Mesodermal cell (in vitro differentiated cells): ENCODE measurements around the gene INTS14.
"Not testable (repeated sequence)": the region's sequence is repeated elsewhere in the genome, so short reads cannot be mapped to it uniquely, and the experiment has no call there.

Experiments
- H3K27ac ChIP-seq: 2 replicates; pipeline ENCODE4 v1.7.0; 2013; ENCODE audit warnings: mild to moderate bottlenecking, low read depth, low read length, moderate library complexity; ENCODE audit not compliant: severe bottlenecking
- H3K36me3 ChIP-seq: 2 replicates; pipeline ENCODE4 v1.7.1; 2013; ENCODE audit warnings: mild to moderate bottlenecking, low read length, moderate library complexity; ENCODE audit not compliant: control insufficient read depth, insufficient read depth
- H3K4me1 ChIP-seq: one replicate; pipeline ENCODE4 v1.7.1; 2013; ENCODE audit warnings: mild to moderate bottlenecking, low read length; ENCODE audit not compliant: insufficient read depth, control insufficient read depth, poor library complexity, severe bottlenecking
- H3K4me3 ChIP-seq: 2 replicates; pipeline ENCODE4 v1.7.0; 2013; ENCODE audit warnings: low read length, control low read depth, mild to moderate bottlenecking; ENCODE audit not compliant: insufficient read depth, poor library complexity, severe bottlenecking; ENCODE audit errors: extremely low read depth
- H3K9me3 ChIP-seq: 2 replicates; pipeline ENCODE4 v1.7.1; 2013; ENCODE audit warnings: mild to moderate bottlenecking, low read length, moderate library complexity; ENCODE audit not compliant: control insufficient read depth
- WGBS, 2 experiments: methylation state at CpG; one replicate each; pipeline ENCODE4 v1.1.5; 2013; ENCODE audit warnings: missing lambda C conversion rate in 2 of 2; ENCODE audit not compliant: insufficient coverage in 2 of 2; 5-methylcytosine and 5-hydroxymethylcytosine counted together

Gene INTS14

DNA sequence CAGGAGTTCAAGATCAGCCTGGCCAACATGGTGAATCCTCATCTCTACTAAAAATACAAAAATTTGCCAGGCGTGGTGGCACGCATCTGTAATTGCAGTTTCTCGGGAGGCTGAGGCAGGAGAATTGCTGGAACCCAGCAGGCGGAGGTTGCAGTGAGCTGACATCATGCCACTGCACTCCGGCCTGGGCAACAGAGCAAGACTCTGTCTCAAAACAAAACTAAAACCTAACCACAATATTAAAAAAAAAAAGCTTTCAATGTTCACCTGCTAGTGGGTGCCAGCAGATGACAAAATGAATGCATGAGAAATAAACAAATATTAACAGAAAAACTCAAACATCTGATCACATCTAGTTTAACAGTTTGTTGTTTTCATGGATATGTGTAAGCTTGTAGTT, 19.8 kb upstream of the INTS14 start:
- H3K27ac ChIP-seq = no peak overlapping the region
- no peaks in the 10 kb centered on the region for H3K9me3 ChIP-seq
- H3K4me1 ChIP-seq = no peaks in the 10 kb centered on the region
- no peak overlapping the region for H3K4me3 ChIP-seq
- 91 to 93% methylated on average over 3 to 4 of the region's 5 CpGs for WGBS, 2 experiments
- no peaks in the 10 kb centered on the region for H3K36me3 ChIP-seq

GRCh38 chr15:65629548-65629947, 18.6 kb upstream of the INTS14 start:
- WGBS, 2 experiments = 100% methylated on average over 1 of the region's 3 CpGs; no CpG with 5 or more reads in 1 of the 2 experiments
- peaks cover 1% of the 10 kb centered on the region for H3K36me3 ChIP-seq
- H3K4me1 ChIP-seq = no peaks in the 10 kb centered on the region
- H3K27ac ChIP-seq = no peak overlapping the region
- no peaks in the 10 kb centered on the region for H3K9me3 ChIP-seq
- H3K4me3 ChIP-seq = no peak overlapping the region

GRCh38 chr15:65626856-65627255, 15.9 kb upstream of the INTS14 start:
- peaks cover 5% of the 10 kb centered on the region for H3K36me3 ChIP-seq
- H3K27ac ChIP-seq = no peak overlapping the region
- WGBS, 2 experiments = 87 to 91% methylated on average over 3 of the region's 4 CpGs
- H3K4me3 ChIP-seq = no peak overlapping the region
- H3K4me1 ChIP-seq = no peaks in the 10 kb centered on the region
- H3K9me3 ChIP-seq = no peaks in the 10 kb centered on the region

- no peaks in the 10 kb centered on the region for H3K4me1 ChIP-seq
- no peaks in the 10 kb centered on the region for H3K9me3 ChIP-seq
- H3K27ac ChIP-seq = no peak overlapping the region
- peaks cover 5% of the 10 kb centered on the region for H3K36me3 ChIP-seq
- no peak overlapping the region for H3K4me3 ChIP-seq
Observed at GRCh38 chr15:65623103-65623502, 12.2 kb upstream of the INTS14 start.

GRCh38 chr15:65621638-65622037, 10.7 kb upstream of the INTS14 start, which contains the start of gene SLC24A1:
SLC24A1 (plus strand) TSS chr15:65621938; CDS start chr15:65624081, 2,143 bp downstream.
- peaks cover 5% of the 10 kb centered on the region for H3K36me3 ChIP-seq
- H3K4me3 ChIP-seq = no peak within 1 kb of the TSS
- H3K27ac ChIP-seq = no peak within 1 kb of the TSS
- H3K9me3 ChIP-seq = no peaks in the 10 kb centered on the region
- WGBS, 2 experiments = 82 to 92% methylated on average over 3 to 5 of the region's 6 CpGs
- no peaks in the 10 kb centered on the region for H3K4me1 ChIP-seq

- Histone ChIP-seq H3K9me3 (no peaks in the 10 kb centered on the region), H3K27ac (no peak overlapping the region), H3K4me3 (no peak overlapping the region), H3K4me1 (no peaks in the 10 kb centered on the region), H3K36me3 (peaks cover 5% of the 10 kb centered on the region)
- no CpG with 5 or more reads among the region's 2 CpGs for WGBS, 2 experiments
Observed at GRCh38 chr15:65620833-65621232, 9.9 kb upstream of the INTS14 start.

GRCh38 chr15:65619626-65620290, 8.8 kb upstream of the INTS14 start:
- Histone ChIP-seq H3K36me3 (peaks cover 5% of the 10 kb centered on the region), H3K9me3 (no peaks in the 10 kb centered on the region), H3K27ac (no peak overlapping the region), H3K4me3 (no peak overlapping the region), H3K4me1 (no peaks in the 10 kb centered on the region)
- WGBS, 2 experiments = 100% methylated on average over 1 of the region's 5 CpGs; no CpG with 5 or more reads in 1 of the 2 experiments

DNA sequence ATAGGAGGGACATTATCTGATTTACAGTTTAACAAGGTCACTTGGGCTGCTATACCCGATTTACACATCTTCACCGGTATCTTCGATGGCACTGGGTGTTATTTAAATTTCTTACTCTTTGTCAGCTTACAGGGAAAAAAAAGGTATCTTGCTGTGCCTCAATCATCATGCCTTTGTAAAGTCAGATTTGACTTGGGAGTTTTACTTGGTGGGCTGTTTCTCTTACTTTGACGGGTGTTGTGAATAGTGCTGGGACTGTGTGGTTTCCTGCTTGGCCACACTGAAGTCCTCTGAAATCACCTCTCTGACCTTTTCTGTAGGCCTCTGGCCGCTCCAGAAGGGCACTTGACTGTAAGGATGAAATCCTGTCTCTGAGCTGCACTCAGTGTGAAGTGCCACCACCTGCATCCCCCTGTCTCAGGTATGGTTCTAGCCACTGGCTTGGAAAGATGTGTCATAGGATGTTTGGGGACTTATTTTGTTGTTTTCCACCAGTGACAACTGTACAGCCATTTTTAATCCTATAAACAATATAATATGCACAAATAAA, 7.7 kb upstream of the INTS14 start:
- H3K27ac ChIP-seq = no peak overlapping the region
- no peak overlapping the region for H3K4me3 ChIP-seq
- H3K4me1 ChIP-seq = no peaks in the 10 kb centered on the region
- H3K9me3 ChIP-seq = no peaks in the 10 kb centered on the region
- 37 to 43% methylated on average over 2 to 4 of the region's 5 CpGs for WGBS, 2 experiments
- no peaks in the 10 kb centered on the region for H3K36me3 ChIP-seq

- H3K27ac ChIP-seq, H3K36me3 ChIP-seq, H3K9me3 ChIP-seq, H3K4me3 ChIP-seq: not testable (repeated sequence)
- peaks cover 12% of the 10 kb centered on the region for H3K4me1 ChIP-seq
- no CpG with 5 or more reads among the region's 1 CpG for WGBS, 2 experiments
Observed at GRCh38 chr15:65615887-65616286, 5.0 kb upstream of the INTS14 start.

- Histone ChIP-seq H3K4me1 (peaks cover 12% of the 10 kb centered on the region), H3K4me3 (no peak overlapping the region), H3K36me3 (peaks cover 4% of the 10 kb centered on the region), H3K9me3 (no peaks in the 10 kb centered on the region), H3K27ac (no peak overlapping the region)
- 85% methylated on average over 4 of the region's 6 CpGs for WGBS, 2 experiments
Observed at GRCh38 chr15:65612949-65613744, 2.2 kb upstream of the INTS14 start.

- Histone ChIP-seq H3K4me3 (no peak overlapping the region), H3K27ac (no peak overlapping the region), H3K36me3 (peaks cover 4% of the 10 kb centered on the region), H3K4me1 (peaks cover 12% of the 10 kb centered on the region), H3K9me3 (no peaks in the 10 kb centered on the region)
- no CpG with 5 or more reads among the region's 2 CpGs for WGBS, 2 experiments
Observed at GRCh38 chr15:65612616-65612946, 1.6 kb upstream of the INTS14 start.
